Measurements from ENCODE around the gene RBFOX1. TPM values are rescaled to one million over a fixed set of nuclear protein-coding genes. Genes with fewer than 3 reads are reported as not detected.

Gene RBFOX1
- total RNA-seq, 1 donor: not detected

DNA sequence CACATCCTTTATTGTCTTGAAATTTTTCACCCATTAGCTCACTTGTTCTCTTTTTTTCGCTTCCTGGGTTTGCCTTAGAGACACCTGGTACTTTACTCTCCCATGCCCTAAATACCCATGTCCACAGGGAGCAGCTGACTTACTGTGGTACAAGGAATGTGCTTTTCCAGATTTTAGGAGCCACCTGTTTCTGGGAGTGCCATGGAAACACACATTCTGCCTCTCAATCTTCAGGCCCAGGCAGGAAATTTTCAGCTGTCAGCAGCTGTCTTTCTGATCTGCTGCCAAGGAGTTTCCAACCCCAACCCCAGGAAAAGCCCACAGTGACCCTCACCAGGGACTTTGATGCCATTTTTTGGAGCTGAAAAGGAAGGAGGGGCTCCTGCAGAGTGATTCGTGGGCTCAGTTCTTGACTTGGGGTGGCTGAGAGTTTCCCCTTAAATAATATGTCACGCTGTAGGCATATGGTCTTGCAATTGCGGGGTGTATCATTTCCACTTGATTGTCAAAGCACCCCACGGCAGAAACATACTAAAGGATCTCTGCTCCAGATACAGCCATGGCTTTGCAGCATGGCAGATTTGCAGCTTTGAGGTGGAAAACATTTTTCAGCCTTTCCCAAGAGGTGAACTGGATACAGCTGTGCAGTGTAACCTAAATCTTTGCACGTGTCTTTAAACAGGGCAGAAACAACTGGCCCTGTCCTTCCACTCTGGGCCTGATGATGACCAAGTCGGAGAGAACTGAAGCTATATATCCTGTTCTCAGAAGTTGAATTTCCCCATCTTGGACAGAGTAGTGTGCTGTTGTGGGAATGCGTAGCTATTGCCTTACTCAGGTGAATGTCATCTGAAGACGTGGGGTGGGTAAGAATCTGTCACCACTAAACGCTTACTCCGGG lies 19.2 kb downstream of the RBFOX1 start:
- no peak for TF ChIP-seq CTCF (IDR thresholded peaks at IDR 0.05; ENCODE audit: insufficient read depth, low read depth, low read length)
- no peak for DNase-seq (ENCODE audit: low read depth)
- no peak overlapping the region for H3K4me3 ChIP-seq (ENCODE audit: low read depth, low read length)

DNA sequence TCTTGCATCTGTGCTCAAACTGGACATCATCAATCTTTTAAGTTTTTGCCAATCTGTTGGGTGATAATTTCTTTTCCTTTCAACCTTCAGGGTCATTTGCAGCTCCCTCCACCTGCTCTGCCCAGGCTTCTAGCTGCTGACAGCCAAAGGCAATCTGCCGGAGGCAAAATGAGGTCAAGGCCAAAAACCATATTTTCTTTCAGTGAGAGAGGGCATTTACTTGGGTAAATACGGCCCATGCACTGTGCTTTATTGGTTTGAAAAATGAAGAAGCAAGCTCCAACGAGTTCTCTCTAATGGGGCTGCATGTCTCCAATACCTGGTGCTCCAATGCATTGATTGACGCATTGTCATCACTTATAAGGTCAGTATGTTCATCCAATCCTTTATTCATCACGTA lies 23.1 kb downstream of the RBFOX1 start:
- no peak overlapping the region for H3K4me3 ChIP-seq (ENCODE audit: low read depth, low read length)

DNA sequence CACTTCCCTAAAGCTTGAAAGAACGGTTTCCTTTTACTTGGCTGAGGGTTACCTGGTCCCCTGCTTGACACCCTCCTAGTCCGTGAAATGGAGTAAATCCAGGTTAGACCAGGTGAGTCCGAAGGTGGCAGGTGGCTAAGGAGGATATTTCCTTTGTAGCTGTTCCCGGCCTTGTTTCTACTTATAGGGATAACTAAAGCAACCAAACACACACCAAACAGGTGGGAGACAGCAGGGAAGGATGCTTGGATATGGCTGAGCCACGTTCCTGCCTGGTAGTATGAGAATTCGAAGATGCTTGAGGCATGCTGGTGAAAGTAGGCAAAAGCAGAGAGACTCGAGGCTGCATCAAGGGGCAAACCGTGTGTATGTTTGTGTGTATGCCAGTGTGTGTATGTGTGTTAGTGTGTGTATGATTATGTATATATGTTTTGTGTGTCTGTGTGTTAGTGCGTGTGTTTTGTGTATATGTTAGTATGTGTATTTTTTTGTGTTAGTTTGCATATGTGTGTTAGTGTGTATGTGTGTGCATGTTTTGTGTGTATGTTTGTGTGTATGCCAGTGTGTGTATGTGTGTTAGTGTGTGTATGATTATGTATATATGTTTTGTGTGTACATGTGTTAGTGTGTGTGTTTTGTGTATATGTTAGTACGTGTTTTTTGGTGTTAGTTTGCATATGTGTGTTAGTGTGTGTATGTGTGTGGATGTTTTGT lies 28.9 kb downstream of the RBFOX1 start:
- DNase-seq (ENCODE audit: low read depth): no peak

More for the DNA sequence above, 23.1 kb downstream of the RBFOX1 start:
- TF ChIP-seq CTCF (IDR thresholded peaks at IDR 0.05; ENCODE audit: insufficient read depth, low read depth, low read length): no peak
- no peak for DNase-seq (ENCODE audit: low read depth)

DNA sequence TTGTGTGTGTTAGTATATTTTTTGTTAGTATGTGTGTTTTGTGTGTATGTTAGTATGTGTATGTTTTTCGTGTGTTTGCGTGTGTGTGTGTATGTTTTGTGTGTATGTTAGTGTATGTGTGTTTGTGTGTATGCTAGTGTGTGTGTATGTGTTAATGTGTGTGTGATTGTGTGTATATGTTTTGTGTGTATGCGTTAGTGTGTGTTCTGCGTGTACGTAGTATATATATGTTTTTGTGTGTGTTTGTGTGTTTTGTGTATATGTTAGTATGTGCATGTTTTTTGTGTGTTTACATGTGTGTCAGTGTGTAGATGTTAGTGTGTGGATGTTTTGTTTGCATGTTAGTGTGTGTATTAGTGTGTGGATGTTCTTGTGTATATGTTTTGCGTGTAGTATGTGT lies 29.6 kb downstream of the RBFOX1 start:
- DNase-seq (ENCODE audit: low read depth): no peak
- H3K4me3 ChIP-seq (ENCODE audit: low read depth, low read length): no peak overlapping the region
- TF ChIP-seq CTCF (IDR thresholded peaks at IDR 0.05; ENCODE audit: insufficient read depth, low read depth, low read length): no peak

More for the DNA sequence above, 28.9 kb downstream of the RBFOX1 start:
- TF ChIP-seq CTCF (IDR thresholded peaks at IDR 0.05; ENCODE audit: insufficient read depth, low read depth, low read length): no peak
- H3K4me3 ChIP-seq (ENCODE audit: low read depth, low read length): no peak overlapping the region

DNA sequence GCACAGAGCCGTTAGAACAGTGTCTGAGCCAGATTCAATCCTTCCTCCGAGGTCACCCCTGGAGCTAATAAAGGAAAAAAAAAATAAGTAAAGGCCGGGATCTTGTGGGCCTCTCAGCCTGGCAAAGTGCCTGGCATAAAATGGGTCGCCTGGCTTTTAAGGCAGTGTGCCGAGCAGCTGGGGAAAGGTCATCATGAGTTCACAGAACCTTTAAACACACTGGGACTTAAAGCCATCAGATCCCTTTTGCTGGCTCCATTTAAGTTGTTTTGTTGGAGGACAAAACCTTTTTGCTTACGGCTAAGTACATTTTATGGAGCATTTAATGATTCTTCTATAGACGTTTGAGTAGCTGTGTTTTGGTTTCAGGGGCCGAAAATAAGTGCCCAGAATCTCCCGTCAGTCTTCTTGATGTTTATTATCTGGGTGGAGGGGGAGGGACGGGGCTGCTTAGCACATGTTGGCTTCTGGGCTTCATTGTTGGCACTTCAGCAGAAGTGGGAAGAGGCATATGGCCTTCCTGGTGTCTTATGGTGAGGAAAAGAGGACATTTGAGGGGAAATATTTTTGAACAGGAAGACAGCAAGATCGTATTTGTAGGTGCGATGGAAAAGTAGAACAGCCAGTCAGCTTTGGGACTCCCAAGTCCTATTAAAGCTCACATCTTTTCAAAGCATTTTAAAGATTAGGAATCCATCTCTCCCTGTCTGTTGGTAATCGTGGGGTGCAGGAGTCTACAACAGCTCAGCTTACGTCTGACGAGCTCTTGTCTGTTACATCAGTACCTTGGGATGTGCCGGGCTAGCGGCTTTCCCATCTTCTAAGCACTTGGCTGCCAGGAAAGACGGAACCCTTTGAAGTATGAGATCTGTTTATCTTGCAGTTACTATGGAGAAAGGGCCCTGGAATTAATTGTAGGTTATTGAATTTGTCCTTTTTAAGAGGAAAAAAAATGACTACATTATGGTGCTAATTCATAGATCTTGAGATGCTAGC lies 31.1 kb downstream of the RBFOX1 start:
- DNase-seq (ENCODE audit: low read depth): no peak
- TF ChIP-seq CTCF (IDR thresholded peaks at IDR 0.05; ENCODE audit: insufficient read depth, low read depth, low read length): no peak
- no peak overlapping the region for H3K4me3 ChIP-seq (ENCODE audit: low read depth, low read length)

GRCh38 chr16:7366041-7366440 lies 33.4 kb downstream of the RBFOX1 start:
- no peak for TF ChIP-seq CTCF (IDR thresholded peaks at IDR 0.05; ENCODE audit: insufficient read depth, low read depth, low read length)
- H3K4me3 ChIP-seq (ENCODE audit: low read depth, low read length): no peak overlapping the region
- no peak for DNase-seq (ENCODE audit: low read depth)
